Common myeloid progenitor, CD34-positive (primary cell): Measurements from ENCODE around the gene PTPRU.
A peak's percentile ranks its signal among the peaks of the same experiment; 100 is the strongest.

Source experiments
- CTCF ChIA-PET: fragments of 350-600 bp; sonication (Branson Sonifier 250); formaldehyde crosslinking; loops from one replicate; lab custom pipeline; 2021; ENCODE audit warnings: antibody characterized with exemption; lab: Charles Lee
- POLR2A ChIA-PET: fragments of 350-600 bp; sonication (Branson Sonifier 250); formaldehyde crosslinking; loops from one replicate; lab custom pipeline; 2021; ENCODE audit warnings: antibody characterized with exemption; lab: Charles Lee
- DNase-seq, 3 donors: peaks; one replicate each; pipeline versions ENCODE4 v3.0.0 to v3.0.0-alpha.2; 2013
- H3K27ac ChIP-seq, 2 experiments: 1 replicate in 1 of 2; 2 replicates in 1 of 2; pipeline ENCODE4 v1.7.0; 2013; ENCODE audit warnings: inconsistent platforms in 2 of 2, low read length in 2 of 2, mild to moderate bottlenecking in 2 of 2, low read depth in 1 of 2, moderate library complexity in 1 of 2; ENCODE audit not compliant: severe bottlenecking in 2 of 2, insufficient read depth in 1 of 2, poor library complexity in 1 of 2
- H3K27me3 ChIP-seq, 5 experiments: replicated peaks in 2 of 5; 1 replicate in 3 of 5; 2 replicates in 2 of 5; pipeline versions ENCODE4 v1.6.1 to v1.7.0; 2013; ENCODE audit warnings: low read length in 4 of 5, mild to moderate bottlenecking in 2 of 5, moderate library complexity in 2 of 5, inconsistent platforms in 1 of 5; ENCODE audit not compliant: insufficient read depth in 5 of 5, control insufficient read depth in 4 of 5
- H3K36me3 ChIP-seq, 4 experiments: 1 replicate in 2 of 4; 2 replicates in 2 of 4; pipeline versions ENCODE4 v1.6.1 to v1.7.0; 2013; ENCODE audit warnings: low read length in 3 of 4, control low read depth in 1 of 4, mild to moderate bottlenecking in 1 of 4; ENCODE audit not compliant: control insufficient read depth in 4 of 4, insufficient read depth in 4 of 4
- H3K4me1 ChIP-seq, 4 experiments: 1 replicate in 3 of 4; 2 replicates in 1 of 4; pipeline versions ENCODE4 v1.6.1 to v1.7.1; 2013; ENCODE audit warnings: low read length in 3 of 4, mild to moderate bottlenecking in 3 of 4, control low read depth in 1 of 4, inconsistent platforms in 1 of 4, moderate library complexity in 1 of 4; ENCODE audit not compliant: control insufficient read depth in 4 of 4, insufficient read depth in 4 of 4; ENCODE audit errors: control extremely low read depth in 1 of 4
- H3K4me3 ChIP-seq, 7 experiments: 1 replicate in 4 of 7; 2 replicates in 3 of 7; pipeline versions ENCODE4 v1.5.1 to v1.7.0; 2013; ENCODE audit warnings: mild to moderate bottlenecking in 7 of 7, low read length in 6 of 7, moderate library complexity in 6 of 7, inconsistent platforms in 2 of 7, low read depth in 2 of 7, control low read depth in 1 of 7; ENCODE audit not compliant: insufficient read depth in 4 of 7, control insufficient read depth in 1 of 7; ENCODE audit errors: extremely low read depth in 1 of 7
- H3K9me3 ChIP-seq, 5 experiments: 1 replicate in 4 of 5; 2 replicates in 1 of 5; pipeline versions ENCODE4 v1.6.1 to v1.7.1; 2013; ENCODE audit warnings: low read length in 4 of 5, mild to moderate bottlenecking in 2 of 5, inconsistent platforms in 1 of 5, low read depth in 1 of 5, moderate library complexity in 1 of 5; ENCODE audit not compliant: control insufficient read depth in 4 of 5, insufficient read depth in 2 of 5; ENCODE audit errors: control extremely low read depth in 1 of 5
- WGBS: methylation state at CpG from one replicate; pipeline ENCODE4 v1.1.5; 2013; ENCODE audit not compliant: insufficient coverage; 5-methylcytosine and 5-hydroxymethylcytosine counted together

PTPRU gene

DNA sequence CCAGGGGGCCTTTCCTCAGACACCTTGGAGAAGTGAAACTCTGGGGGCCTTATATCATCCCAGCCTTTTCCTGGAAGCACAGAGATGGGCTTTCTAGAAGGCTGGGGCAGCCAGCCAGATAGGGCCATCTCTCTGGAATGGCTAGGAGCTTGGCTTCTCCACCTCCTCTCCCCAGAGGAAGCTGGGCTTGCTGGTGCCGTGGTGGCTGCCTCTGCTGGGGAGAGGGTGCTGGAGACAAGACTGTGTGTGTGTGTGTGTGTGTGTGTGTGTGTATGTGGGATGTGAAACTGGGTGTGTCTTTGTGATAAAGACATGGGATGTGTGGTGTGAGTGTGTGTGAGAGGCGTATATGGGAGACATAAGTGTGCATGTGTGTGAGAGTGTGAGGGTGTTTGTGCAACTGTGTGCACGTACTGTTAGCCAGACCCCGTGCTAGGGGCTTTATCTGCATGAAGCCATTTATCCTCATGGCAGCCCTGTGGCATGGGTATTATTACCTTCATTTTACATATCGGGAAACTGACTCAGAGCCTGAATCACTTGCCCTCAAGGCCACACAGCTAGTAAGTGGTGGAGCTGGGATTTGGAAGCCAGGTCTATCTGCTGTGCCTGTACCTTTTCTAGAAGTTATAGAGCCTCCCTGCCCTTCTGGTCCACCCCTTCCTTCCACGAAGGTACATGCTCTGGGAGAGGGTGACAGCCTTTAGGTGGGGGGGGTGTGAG lies 44.2 kb downstream of the PTPRU start:
- DNase-seq = no peak
- peaks cover 0 to 7% (median 0%) of the 10 kb centered on the region in 5 experiments for H3K9me3 ChIP-seq
- POLR2A ChIA-PET = no interaction called here
- no peaks in the 10 kb centered on the region for H3K36me3 ChIP-seq
- H3K27ac ChIP-seq = no peak overlapping the region
- no peak overlapping the region for H3K4me3 ChIP-seq
- 96% methylated on average over 4 of the region's 6 CpGs for WGBS
- CTCF ChIA-PET = no interaction called here
- peaks cover 0 to 5% (median 1%) of the 10 kb centered on the region in 4 experiments for H3K4me1 ChIP-seq
- peaks cover 0 to 9% (median 0%) of the 10 kb centered on the region in 5 experiments for H3K27me3 ChIP-seq

GRCh38 chr1:29281571-29281970 lies 45.2 kb downstream of the PTPRU start:
- CTCF ChIA-PET = no interaction called here
- Histone ChIP-seq H3K36me3 (no peaks in the 10 kb centered on the region), H3K4me3 (no peak overlapping the region), H3K27me3 (peaks cover 0 to 8% (median 0%) of the 10 kb centered on the region in 5 experiments), H3K27ac (no peak overlapping the region), H3K9me3 (peaks cover 0 to 2% (median 0%) of the 10 kb centered on the region in 5 experiments), H3K4me1 (peaks cover 0 to 5% (median 1%) of the 10 kb centered on the region in 4 experiments)
- no peak for DNase-seq
- POLR2A ChIA-PET = interaction anchor here (1.0 kb wide), 1 partner anchor 36 kb away, joined by 4 read pairs; no protein-coding TSS in a partner anchor
- WGBS = no CpG with 5 or more reads among the region's 3 CpGs

DNA sequence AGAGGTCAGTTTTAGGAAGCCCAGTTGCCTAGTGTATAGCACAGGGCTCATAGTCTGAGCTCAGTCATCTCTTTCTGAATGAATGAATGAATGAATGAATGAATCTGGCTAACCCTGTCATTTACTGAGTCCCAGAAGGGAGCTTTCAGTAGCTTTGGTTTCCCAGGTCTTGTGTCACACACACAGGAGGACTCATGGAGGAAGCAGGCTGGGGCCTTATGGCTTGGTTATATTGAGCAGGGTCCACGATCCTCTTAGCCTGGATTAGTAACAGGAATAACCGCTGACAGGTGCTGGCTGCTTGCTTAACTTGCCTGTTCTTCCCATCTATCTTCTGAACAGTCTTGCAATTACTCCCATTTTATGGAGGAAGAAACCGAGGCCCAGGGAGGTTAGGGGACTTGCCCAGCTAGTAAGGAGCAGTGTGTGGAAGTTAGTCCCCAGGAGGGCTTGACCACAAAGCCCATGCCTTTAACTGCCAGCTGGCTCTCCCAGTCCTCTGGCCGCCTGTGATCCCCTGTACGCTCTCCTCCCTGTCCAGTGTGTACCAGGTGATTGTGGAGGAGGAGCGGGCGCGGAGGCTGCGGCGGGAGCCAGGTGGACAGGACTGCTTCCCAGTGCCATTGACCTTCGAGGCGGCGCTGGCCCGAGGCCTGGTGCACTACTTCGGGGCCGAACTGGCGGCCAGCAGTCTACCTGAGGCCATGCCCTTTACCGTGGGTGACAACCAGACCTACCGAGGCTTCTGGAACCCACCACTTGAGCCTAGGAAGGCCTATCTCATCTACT lies 46.0 kb downstream of the PTPRU start:
- Histone ChIP-seq H3K9me3 (no peaks in the 10 kb centered on the region), H3K27ac (no peak overlapping the region), H3K27me3 (peaks cover 0 to 8% (median 0%) of the 10 kb centered on the region in 5 experiments), H3K4me1 (peaks cover 0 to 5% (median 1%) of the 10 kb centered on the region in 4 experiments), H3K36me3 (no peaks in the 10 kb centered on the region), H3K4me3 (no peak overlapping the region)
- POLR2A ChIA-PET = interaction anchor here (1.0 kb wide), 1 partner anchor 37 kb away, joined by 4 read pairs; no protein-coding TSS in a partner anchor
- CTCF ChIA-PET = no interaction called here
- DNase-seq = no peak
- 96% methylated on average over 10 of the region's 19 CpGs for WGBS

DNA sequence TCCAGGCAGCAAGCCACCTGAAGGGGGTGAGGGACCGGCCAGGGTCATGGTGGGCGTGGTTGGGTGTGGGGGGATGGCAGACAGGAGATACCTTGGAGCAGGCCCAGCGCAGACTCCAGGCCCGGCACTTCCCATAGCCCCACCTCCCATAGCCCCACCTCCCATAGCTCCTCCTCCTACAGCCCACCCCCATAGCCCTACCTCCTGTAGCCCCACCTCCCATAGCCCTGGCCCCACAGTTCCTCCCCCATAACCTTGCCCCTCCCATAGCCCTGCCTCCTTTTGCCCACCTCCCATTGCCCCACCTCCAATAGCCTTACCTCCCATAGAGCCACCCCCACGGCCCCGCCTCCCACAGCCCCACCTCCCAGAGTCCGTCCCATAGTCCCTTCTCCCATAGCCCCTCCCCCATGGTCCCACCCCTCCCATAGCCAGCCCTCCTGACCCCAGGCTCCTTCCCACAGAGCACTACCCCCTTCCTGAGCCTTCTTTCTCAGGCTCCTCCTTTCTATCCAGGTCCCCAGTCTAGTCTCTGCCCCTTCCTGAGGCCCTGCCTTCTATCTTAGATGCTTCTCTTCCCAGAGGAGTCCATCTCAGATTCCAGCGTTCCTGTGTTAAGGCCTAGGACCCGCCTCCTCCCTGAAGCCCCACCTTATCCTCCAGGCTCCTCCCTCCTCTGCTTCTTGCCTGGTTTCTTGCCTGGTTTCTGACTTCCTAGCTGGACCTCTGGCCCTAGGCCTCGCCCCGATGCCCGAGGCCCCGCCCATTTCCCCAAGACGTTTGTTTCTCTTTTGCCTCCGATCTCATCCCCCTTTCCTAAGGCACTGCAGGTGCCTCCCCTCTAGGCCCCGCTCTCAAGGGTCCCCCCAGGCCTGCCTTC lies 46.8 kb downstream of the PTPRU start:
- no peak overlapping the region for H3K27ac ChIP-seq
- ChIA-PET POLR2A (no interaction called here), CTCF (no interaction called here)
- DNase-seq = peak; percentile 28 to 60 (median 50)
- WGBS = 16% methylated on average over 12 of the region's 16 CpGs
- H3K4me1 ChIP-seq = peaks cover 0 to 5% (median 1%) of the 10 kb centered on the region in 4 experiments
- H3K27me3 ChIP-seq = peaks cover 0 to 8% (median 0%) of the 10 kb centered on the region in 5 experiments
- peak overlapping the region in 2 of 7 experiments; percentile 11 to 38 for H3K4me3 ChIP-seq
- H3K36me3 ChIP-seq = no peaks in the 10 kb centered on the region
- no peaks in the 10 kb centered on the region for H3K9me3 ChIP-seq

- peaks cover 0 to 8% (median 0%) of the 10 kb centered on the region in 5 experiments for H3K27me3 ChIP-seq
- CTCF ChIA-PET = no interaction called here
- 71% methylated on average over 9 of the region's 10 CpGs for WGBS
- POLR2A ChIA-PET = no interaction called here
- no peak overlapping the region for H3K27ac ChIP-seq
- peaks cover 0 to 5% (median 1%) of the 10 kb centered on the region in 4 experiments for H3K4me1 ChIP-seq
- DNase-seq = no peak
- no peaks in the 10 kb centered on the region for H3K36me3 ChIP-seq
- H3K4me3 ChIP-seq = peak overlapping the region in 1 of 7 experiments; percentile 38
- H3K9me3 ChIP-seq = no peaks in the 10 kb centered on the region
Measured at GRCh38 chr1:29283804-29284195, 47.5 kb downstream of the PTPRU start.

DNA sequence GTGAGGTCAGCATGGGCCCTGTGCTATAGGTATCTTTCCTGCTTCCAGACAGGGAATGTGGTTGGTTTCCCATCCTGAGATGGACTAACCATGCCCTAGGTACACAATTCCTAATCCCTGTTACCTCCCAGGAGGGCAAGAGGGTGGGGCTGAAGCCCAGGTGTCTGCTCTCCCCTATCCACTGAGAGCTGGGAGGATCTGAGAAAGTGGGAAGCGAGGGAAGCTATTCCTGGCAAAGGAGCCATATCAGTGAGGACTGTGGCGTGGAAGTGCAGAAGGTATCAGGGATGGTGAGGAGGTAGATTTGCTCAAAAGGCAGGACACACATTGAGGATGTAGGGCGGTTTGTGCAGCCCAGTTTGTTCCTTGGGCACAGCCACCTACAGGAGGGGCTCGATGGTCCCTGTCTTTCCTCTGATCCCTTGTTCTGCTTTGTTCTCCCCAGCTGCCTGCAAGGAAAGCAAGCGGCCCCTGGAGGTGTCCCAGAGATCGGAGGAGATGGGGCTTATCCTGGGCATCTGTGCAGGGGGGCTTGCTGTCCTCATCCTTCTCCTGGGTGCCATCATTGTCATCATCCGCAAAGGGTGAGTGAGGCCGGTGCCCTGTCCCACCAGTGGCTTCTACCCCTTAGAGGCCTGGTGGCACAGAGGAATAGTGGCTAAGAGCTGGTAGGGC lies 48.1 kb downstream of the PTPRU start:
- Histone ChIP-seq H3K27ac (no peak overlapping the region), H3K36me3 (no peaks in the 10 kb centered on the region), H3K4me3 (no peak overlapping the region), H3K27me3 (peaks cover 0 to 4% (median 0%) of the 10 kb centered on the region in 5 experiments), H3K9me3 (no peaks in the 10 kb centered on the region), H3K4me1 (peaks cover 0 to 5% (median 1%) of the 10 kb centered on the region in 4 experiments)
- no peak for DNase-seq
- WGBS = 96% methylated on average over 8 of the region's 8 CpGs
- POLR2A ChIA-PET = no interaction called here
- CTCF ChIA-PET = no interaction called here
